ENCODE measurements around the gene UBXN6.

The UBXN6 gene

DNA sequence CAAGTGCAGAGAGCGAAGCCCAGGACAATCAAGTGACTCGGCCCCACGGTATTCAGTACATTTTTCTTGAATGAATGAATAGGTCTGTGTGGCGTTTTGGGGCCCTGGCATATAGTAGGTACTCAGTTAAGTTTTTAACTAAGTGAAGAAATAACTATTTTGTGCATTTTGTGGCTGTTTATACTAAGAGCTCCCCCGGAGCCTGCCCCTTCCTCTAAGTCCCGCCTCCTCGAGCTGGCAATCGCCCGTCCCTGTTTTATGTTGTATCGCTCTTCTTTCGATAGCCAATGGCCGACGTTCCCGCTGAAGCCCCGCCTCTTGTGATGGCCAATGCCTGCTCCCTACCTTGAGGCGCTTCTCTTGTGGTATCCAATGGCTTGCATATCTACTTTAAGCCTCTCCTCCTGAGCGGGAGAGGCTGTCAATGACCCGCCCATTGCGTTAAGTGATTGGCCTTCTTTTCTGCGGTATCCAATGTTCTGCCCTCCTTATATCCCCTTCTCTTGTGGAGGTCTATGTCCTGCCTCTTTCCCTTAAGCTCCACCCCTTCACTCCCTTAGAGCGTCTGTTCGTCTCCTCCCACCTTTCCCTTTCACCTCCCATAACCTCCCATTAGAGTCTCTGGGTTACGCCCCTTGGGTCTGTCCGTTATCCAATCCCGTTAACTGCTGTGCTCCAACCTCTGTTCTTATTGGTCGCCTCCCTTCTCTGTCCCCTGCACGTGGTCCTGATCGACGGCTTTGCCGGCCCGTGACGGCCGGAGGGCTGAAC lies 14.0 kb upstream of the UBXN6 start:
- TF ChIP-seq, protein P1, sequence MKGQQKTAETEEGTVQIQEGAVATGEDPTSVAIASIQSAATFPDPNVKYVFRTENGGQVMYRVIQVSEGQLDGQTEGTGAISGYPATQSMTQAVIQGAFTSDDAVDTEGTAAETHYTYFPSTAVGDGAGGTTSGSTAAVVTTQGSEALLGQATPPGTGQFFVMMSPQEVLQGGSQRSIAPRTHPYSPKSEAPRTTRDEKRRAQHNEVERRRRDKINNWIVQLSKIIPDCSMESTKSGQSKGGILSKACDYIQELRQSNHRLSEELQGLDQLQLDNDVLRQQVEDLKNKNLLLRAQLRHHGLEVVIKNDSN (IDR thresholded peaks at IDR 0.05), result peak; percentile 99
- TF ChIP-seq RAD21 (IDR thresholded peaks at IDR 0.05; ENCODE audit: low read depth), result no peak
- no peak for TF ChIP-seq ZBTB7A (IDR thresholded peaks at IDR 0.05; ENCODE audit: low read depth)
- TF ChIP-seq TAF1 (IDR thresholded peaks at IDR 0.05; ENCODE audit: low read depth), result no peak
- TF ChIP-seq, protein P2, sequence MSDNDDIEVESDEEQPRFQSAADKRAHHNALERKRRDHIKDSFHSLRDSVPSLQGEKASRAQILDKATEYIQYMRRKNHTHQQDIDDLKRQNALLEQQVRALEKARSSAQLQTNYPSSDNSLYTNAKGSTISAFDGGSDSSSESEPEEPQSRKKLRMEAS (IDR thresholded peaks at IDR 0.05), result peak; percentile 36; the same call in 1 of the 2 replicates
- TF ChIP-seq NFIC (IDR thresholded peaks at IDR 0.05), result peak; percentile 54; the same call in 1 of the 2 replicates

DNA sequence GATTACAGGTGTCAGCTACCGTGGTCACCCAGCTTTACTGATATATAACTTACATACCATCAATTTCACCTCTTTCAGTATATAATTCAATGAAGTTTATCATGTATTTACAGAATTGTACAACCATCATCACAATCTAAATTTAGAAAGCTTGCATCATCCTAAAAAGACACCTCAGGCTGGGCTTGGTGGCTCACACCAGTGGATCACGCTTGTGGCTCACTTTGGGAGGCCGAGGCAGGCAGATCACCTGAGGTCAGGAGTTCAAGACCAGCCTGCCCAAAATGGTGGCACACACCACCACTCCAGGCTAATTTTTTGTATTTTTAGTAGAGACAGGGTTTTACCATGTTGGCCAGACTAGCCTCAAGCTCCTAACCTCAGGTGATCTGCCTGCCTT lies 10.2 kb upstream of the UBXN6 start:
- TF ChIP-seq CREB1 (IDR thresholded peaks at IDR 0.05; ENCODE audit: low read depth) (no peak), TCF12 (IDR thresholded peaks at IDR 0.05; ENCODE audit: low read depth) (no peak), RAD21 (IDR thresholded peaks at IDR 0.05; ENCODE audit: low read depth) (no peak), EP300 (IDR thresholded peaks at IDR 0.05; ENCODE audit: borderline replicate concordance) (no peak), TAF1 (IDR thresholded peaks at IDR 0.05; ENCODE audit: low read depth) (no peak), ZBTB7A (IDR thresholded peaks at IDR 0.05; ENCODE audit: low read depth) (no peak), FOXM1 (IDR thresholded peaks at IDR 0.05; ENCODE audit: borderline replicate concordance, low read depth) (no peak), YY1 (IDR thresholded peaks at IDR 0.05; ENCODE audit: low read depth) (no peak), TEAD4 (IDR thresholded peaks at IDR 0.05) (no peak)

DNA sequence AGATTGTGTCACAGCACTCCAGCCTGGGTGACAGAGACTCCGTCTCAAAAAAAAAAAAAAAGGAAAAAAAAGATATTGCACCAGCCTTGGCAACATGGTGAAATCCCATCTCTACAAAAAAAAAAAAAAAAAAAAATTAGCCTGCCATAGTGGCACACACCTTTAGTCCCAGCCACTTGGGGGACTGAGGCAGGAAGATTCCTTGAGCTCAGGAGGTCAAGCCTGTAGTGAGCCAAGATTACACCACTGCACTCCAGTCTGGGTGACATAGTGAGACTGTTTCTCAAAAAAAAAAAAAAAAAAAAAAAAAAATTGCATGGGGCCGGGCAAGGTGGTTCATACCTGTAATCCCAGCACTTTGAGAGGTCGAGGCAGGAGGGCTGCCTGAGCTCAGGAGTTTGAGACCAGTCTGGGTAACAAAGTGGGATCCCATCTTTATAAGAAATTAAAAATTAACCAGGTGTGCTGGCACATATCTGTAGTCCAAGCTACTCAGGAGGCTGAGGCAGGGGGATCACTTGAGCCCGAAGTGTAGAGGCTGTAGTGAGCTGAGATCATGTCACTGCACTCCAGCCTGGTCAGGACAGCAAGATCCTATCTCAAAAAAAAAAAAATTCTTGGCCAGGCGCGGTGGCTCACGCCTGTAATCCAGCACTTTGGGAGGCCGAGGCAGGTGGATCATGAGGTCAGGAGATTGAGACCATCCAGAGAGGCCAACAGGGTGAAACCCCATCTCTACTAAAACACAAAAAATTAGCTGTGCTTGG lies 7.4 kb upstream of the UBXN6 start:
- no peak for TF ChIP-seq YY1 (IDR thresholded peaks at IDR 0.05; ENCODE audit: low read depth)
- TF ChIP-seq ZBTB7A (IDR thresholded peaks at IDR 0.05; ENCODE audit: low read depth), result no peak
- TF ChIP-seq CREB1 (IDR thresholded peaks at IDR 0.05; ENCODE audit: low read depth), result no peak
- TF ChIP-seq TCF12 (IDR thresholded peaks at IDR 0.05; ENCODE audit: low read depth), result no peak
- no peak for TF ChIP-seq RAD21 (IDR thresholded peaks at IDR 0.05; ENCODE audit: low read depth)
- TF ChIP-seq FOXM1 (IDR thresholded peaks at IDR 0.05; ENCODE audit: borderline replicate concordance, low read depth), result no peak
- no peak for TF ChIP-seq NFIC (IDR thresholded peaks at IDR 0.05)
- no peak for TF ChIP-seq TAF1 (IDR thresholded peaks at IDR 0.05; ENCODE audit: low read depth)
- TF ChIP-seq EP300 (IDR thresholded peaks at IDR 0.05; ENCODE audit: borderline replicate concordance), result no peak
- no peak for TF ChIP-seq TEAD4 (IDR thresholded peaks at IDR 0.05)
- TF ChIP-seq, protein P2 (IDR thresholded peaks at IDR 0.05), result no peak
- TF ChIP-seq, protein P3, sequence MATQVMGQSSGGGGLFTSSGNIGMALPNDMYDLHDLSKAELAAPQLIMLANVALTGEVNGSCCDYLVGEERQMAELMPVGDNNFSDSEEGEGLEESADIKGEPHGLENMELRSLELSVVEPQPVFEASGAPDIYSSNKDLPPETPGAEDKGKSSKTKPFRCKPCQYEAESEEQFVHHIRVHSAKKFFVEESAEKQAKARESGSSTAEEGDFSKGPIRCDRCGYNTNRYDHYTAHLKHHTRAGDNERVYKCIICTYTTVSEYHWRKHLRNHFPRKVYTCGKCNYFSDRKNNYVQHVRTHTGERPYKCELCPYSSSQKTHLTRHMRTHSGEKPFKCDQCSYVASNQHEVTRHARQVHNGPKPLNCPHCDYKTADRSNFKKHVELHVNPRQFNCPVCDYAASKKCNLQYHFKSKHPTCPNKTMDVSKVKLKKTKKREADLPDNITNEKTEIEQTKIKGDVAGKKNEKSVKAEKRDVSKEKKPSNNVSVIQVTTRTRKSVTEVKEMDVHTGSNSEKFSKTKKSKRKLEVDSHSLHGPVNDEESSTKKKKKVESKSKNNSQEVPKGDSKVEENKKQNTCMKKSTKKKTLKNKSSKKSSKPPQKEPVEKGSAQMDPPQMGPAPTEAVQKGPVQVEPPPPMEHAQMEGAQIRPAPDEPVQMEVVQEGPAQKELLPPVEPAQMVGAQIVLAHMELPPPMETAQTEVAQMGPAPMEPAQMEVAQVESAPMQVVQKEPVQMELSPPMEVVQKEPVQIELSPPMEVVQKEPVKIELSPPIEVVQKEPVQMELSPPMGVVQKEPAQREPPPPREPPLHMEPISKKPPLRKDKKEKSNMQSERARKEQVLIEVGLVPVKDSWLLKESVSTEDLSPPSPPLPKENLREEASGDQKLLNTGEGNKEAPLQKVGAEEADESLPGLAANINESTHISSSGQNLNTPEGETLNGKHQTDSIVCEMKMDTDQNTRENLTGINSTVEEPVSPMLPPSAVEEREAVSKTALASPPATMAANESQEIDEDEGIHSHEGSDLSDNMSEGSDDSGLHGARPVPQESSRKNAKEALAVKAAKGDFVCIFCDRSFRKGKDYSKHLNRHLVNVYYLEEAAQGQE (IDR thresholded peaks at IDR 0.05; ENCODE audit: low read depth), result no peak
- TF ChIP-seq CEBPB (IDR thresholded peaks at IDR 0.05), result no peak
- TF ChIP-seq EGR1 (IDR thresholded peaks at IDR 0.05), result no peak
- TF ChIP-seq, protein P1 (IDR thresholded peaks at IDR 0.05), result no peak

DNA sequence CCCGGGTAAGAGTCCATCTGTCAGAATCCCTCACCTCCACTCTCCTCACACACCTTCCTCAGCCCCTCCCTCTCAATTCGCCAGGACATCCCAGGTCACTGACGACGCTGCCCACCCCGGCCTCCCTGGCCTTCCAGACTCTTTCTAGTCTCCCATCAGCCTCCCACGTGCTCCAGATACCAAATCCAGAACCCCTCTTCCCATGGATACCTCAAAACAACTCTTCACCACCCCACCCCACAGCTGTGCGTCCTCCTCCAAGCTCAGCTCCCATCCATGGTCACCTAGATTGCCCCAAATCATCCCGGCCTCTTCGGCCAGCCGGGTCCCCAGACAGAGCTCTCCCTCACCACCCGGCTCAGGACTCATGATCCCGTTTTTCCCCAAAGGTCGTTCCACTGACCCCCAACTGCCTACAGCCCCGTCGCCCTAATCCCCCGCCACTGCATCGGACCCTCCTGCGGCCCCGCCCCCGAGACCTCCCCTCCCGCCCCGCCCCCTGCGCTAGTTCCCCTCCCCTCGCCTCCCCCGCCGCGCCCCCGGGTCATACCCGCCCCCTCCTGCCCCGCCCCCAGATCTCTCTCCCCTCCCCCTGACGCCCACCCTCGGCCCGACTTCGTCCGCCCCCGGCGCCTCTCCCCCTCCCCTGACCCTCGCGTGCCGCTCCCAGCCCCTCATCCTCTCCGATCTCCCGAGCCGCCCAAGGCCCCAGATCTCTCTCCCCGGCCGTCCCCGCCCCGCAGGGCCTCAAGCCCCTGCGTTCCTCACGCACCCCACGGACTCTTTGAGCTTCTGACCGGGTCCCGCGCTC lies 546 bp downstream of the UBXN6 start:
- no peak for TF ChIP-seq EP300 (IDR thresholded peaks at IDR 0.05; ENCODE audit: borderline replicate concordance)
- no peak for TF ChIP-seq ZBTB7A (IDR thresholded peaks at IDR 0.05; ENCODE audit: low read depth)
- TF ChIP-seq CEBPB (IDR thresholded peaks at IDR 0.05), result no peak
- no peak for TF ChIP-seq YY1 (IDR thresholded peaks at IDR 0.05; ENCODE audit: low read depth)
- TF ChIP-seq, protein P1 (IDR thresholded peaks at IDR 0.05), result no peak
- TF ChIP-seq, protein P2 (IDR thresholded peaks at IDR 0.05), result no peak
- no peak for TF ChIP-seq EGR1 (IDR thresholded peaks at IDR 0.05)
- no peak for TF ChIP-seq RAD21 (IDR thresholded peaks at IDR 0.05; ENCODE audit: low read depth)
- TF ChIP-seq TEAD4 (IDR thresholded peaks at IDR 0.05), result no peak
- no peak for TF ChIP-seq NFIC (IDR thresholded peaks at IDR 0.05)
- TF ChIP-seq TAF1 (IDR thresholded peaks at IDR 0.05; ENCODE audit: low read depth), result no peak
- no peak for TF ChIP-seq CREB1 (IDR thresholded peaks at IDR 0.05; ENCODE audit: low read depth)
- TF ChIP-seq TCF12 (IDR thresholded peaks at IDR 0.05; ENCODE audit: low read depth), result no peak
- TF ChIP-seq FOXM1 (IDR thresholded peaks at IDR 0.05; ENCODE audit: borderline replicate concordance, low read depth), result no peak
- TF ChIP-seq, protein P3 (IDR thresholded peaks at IDR 0.05; ENCODE audit: low read depth), result no peak
